HUES6 (cell line): ENCODE measurements around the gene POLR3GL.
A peak's percentile ranks its signal among the peaks of the same experiment; 100 is the strongest.
"Not testable (repeated sequence)": the region's sequence is repeated elsewhere in the genome, so short reads cannot be mapped to it uniquely, and the experiment has no call there.

Source experiments
- H3K27ac ChIP-seq: 2 replicates; pipeline ENCODE4 v1.7.0; 2013; ENCODE audit warnings: low read depth, mild to moderate bottlenecking, low read length, inconsistent platforms
- H3K27me3 ChIP-seq: 2 replicates; pipeline ENCODE4 v1.6.1; 2013; ENCODE audit warnings: low read length; ENCODE audit not compliant: control insufficient read depth, insufficient read depth
- H3K36me3 ChIP-seq: 2 replicates; pipeline ENCODE4 v1.6.1; 2013; ENCODE audit warnings: low read length; ENCODE audit not compliant: control insufficient read depth, insufficient read depth
- H3K4me1 ChIP-seq: 2 replicates; pipeline ENCODE4 v1.6.1; 2013; ENCODE audit warnings: low read length; ENCODE audit not compliant: control insufficient read depth, insufficient read depth
- H3K4me3 ChIP-seq: 2 replicates; pipeline ENCODE4 v1.5.1; 2013; ENCODE audit warnings: low read depth, low read length
- H3K9ac ChIP-seq: one replicate; pipeline ENCODE4 v1.6.1; 2013; ENCODE audit warnings: mild to moderate bottlenecking, low read length
- H3K9me3 ChIP-seq: 2 replicates; pipeline ENCODE4 v1.6.1; 2013; ENCODE audit warnings: low read depth, low read length; ENCODE audit not compliant: control insufficient read depth, insufficient read depth

POLR3GL gene

GRCh38 chr1:145927916-145928643 is 36.4 kb upstream of the POLR3GL start:
- H3K9ac ChIP-seq, result peak overlapping the region; percentile 91
- H3K27me3 ChIP-seq, result no peaks in the 10 kb centered on the region
- H3K9me3 ChIP-seq, result no peaks in the 10 kb centered on the region

GRCh38 chr1:145932522-145933009 is 31.9 kb upstream of the POLR3GL start:
- H3K27me3 ChIP-seq, H3K9me3 ChIP-seq, H3K27ac ChIP-seq, H3K36me3 ChIP-seq: not testable (repeated sequence)
- Histone ChIP-seq H3K4me3 (0 out of 2 replicates have a peak overlapping the region, but pooled peaks have one; percentile 30), H3K4me1 (peaks cover 27% of the 10 kb centered on the region), H3K9ac (peak overlapping the region; percentile 63)

More at GRCh38 chr1:145927916-145928643, 36.4 kb upstream of the POLR3GL start:
- Histone ChIP-seq H3K27ac (peak overlapping the region; percentile 96), H3K36me3 (peaks cover 23% of the 10 kb centered on the region), H3K4me3 (peak overlapping the region; percentile 89), H3K4me1 (peaks cover 10% of the 10 kb centered on the region)

GRCh38 chr1:145935708-145936107 is 28.8 kb upstream of the POLR3GL start:
- no peak overlapping the region for H3K27ac ChIP-seq
- H3K36me3 ChIP-seq, result peaks cover 4% of the 10 kb centered on the region; the same call in 1 of the 2 replicates
- H3K4me1 ChIP-seq, result peaks cover 22% of the 10 kb centered on the region
- H3K9me3 ChIP-seq, result no peaks in the 10 kb centered on the region
- H3K4me3 ChIP-seq, result no peak overlapping the region
- no peak overlapping the region for H3K9ac ChIP-seq
- no peaks in the 10 kb centered on the region for H3K27me3 ChIP-seq

GRCh38 chr1:145936247-145936646 is 28.2 kb upstream of the POLR3GL start:
- H3K9ac ChIP-seq, result peak overlapping the region; percentile 37
- H3K27ac ChIP-seq, result no peak overlapping the region
- peaks cover 4% of the 10 kb centered on the region; the same call in 1 of the 2 replicates for H3K36me3 ChIP-seq
- H3K9me3 ChIP-seq, result no peaks in the 10 kb centered on the region
- no peaks in the 10 kb centered on the region for H3K27me3 ChIP-seq
- H3K4me3 ChIP-seq, result no peak overlapping the region
- H3K4me1 ChIP-seq, result peaks cover 22% of the 10 kb centered on the region

GRCh38 chr1:145937436-145937835 is 27.1 kb upstream of the POLR3GL start:
- no peak overlapping the region for H3K27ac ChIP-seq
- H3K4me3 ChIP-seq, result no peak overlapping the region
- no peaks in the 10 kb centered on the region for H3K27me3 ChIP-seq
- H3K9me3 ChIP-seq, result no peaks in the 10 kb centered on the region
- no peak overlapping the region for H3K9ac ChIP-seq
- peaks cover 22% of the 10 kb centered on the region for H3K4me1 ChIP-seq
- peaks cover 4% of the 10 kb centered on the region; the same call in 1 of the 2 replicates for H3K36me3 ChIP-seq

GRCh38 chr1:145942405-145942804 is 22.1 kb upstream of the POLR3GL start:
- Histone ChIP-seq H3K36me3 (no peaks in the 10 kb centered on the region), H3K9ac (no peak overlapping the region), H3K4me3 (no peak overlapping the region), H3K9me3 (no peaks in the 10 kb centered on the region), H3K27me3 (no peaks in the 10 kb centered on the region), H3K27ac (no peak overlapping the region), H3K4me1 (peaks cover 4% of the 10 kb centered on the region)

GRCh38 chr1:145942871-145943270 is 21.6 kb upstream of the POLR3GL start:
- H3K4me3 ChIP-seq, result no peak overlapping the region
- H3K27ac ChIP-seq, result no peak overlapping the region
- no peaks in the 10 kb centered on the region for H3K9me3 ChIP-seq
- no peaks in the 10 kb centered on the region for H3K36me3 ChIP-seq
- no peaks in the 10 kb centered on the region for H3K27me3 ChIP-seq
- H3K9ac ChIP-seq, result no peak overlapping the region
- peaks cover 9% of the 10 kb centered on the region for H3K4me1 ChIP-seq

- Histone ChIP-seq H3K4me3 (no peak overlapping the region), H3K9ac (no peak overlapping the region), H3K27me3 (no peaks in the 10 kb centered on the region), H3K27ac (no peak overlapping the region), H3K36me3 (no peaks in the 10 kb centered on the region), H3K9me3 (no peaks in the 10 kb centered on the region), H3K4me1 (peaks cover 13% of the 10 kb centered on the region)
These were observed 20.0 kb upstream of the POLR3GL start for GRCh38 chr1:145944532-145944931.

- Histone ChIP-seq H3K27ac (no peak overlapping the region), H3K4me3 (no peak overlapping the region), H3K27me3 (no peaks in the 10 kb centered on the region), H3K4me1 (peaks cover 17% of the 10 kb centered on the region), H3K9ac (no peak overlapping the region), H3K36me3 (no peaks in the 10 kb centered on the region), H3K9me3 (no peaks in the 10 kb centered on the region)
These were observed 18.0 kb upstream of the POLR3GL start for GRCh38 chr1:145946477-145946986.

- peaks cover 17% of the 10 kb centered on the region for H3K4me1 ChIP-seq
- H3K4me3 ChIP-seq, result no peak overlapping the region
- no peaks in the 10 kb centered on the region for H3K27me3 ChIP-seq
- H3K9ac ChIP-seq, result no peak overlapping the region
- H3K27ac ChIP-seq, result no peak overlapping the region
- no peaks in the 10 kb centered on the region for H3K9me3 ChIP-seq
- H3K36me3 ChIP-seq, result no peaks in the 10 kb centered on the region
These were observed 16.9 kb upstream of the POLR3GL start for GRCh38 chr1:145947551-145947950.

- no peak overlapping the region for H3K27ac ChIP-seq
- no peaks in the 10 kb centered on the region for H3K27me3 ChIP-seq
- H3K4me1 ChIP-seq, result peaks cover 17% of the 10 kb centered on the region
- H3K9me3 ChIP-seq, result no peaks in the 10 kb centered on the region
- H3K36me3 ChIP-seq, result no peaks in the 10 kb centered on the region
- no peak overlapping the region for H3K9ac ChIP-seq
- no peak overlapping the region for H3K4me3 ChIP-seq
These were observed 15.3 kb upstream of the POLR3GL start for GRCh38 chr1:145949219-145949618.
